ENCODE results near the gene GPR162.
A peak's percentile ranks its signal among the peaks of the same experiment; 100 is the strongest.

DNA sequence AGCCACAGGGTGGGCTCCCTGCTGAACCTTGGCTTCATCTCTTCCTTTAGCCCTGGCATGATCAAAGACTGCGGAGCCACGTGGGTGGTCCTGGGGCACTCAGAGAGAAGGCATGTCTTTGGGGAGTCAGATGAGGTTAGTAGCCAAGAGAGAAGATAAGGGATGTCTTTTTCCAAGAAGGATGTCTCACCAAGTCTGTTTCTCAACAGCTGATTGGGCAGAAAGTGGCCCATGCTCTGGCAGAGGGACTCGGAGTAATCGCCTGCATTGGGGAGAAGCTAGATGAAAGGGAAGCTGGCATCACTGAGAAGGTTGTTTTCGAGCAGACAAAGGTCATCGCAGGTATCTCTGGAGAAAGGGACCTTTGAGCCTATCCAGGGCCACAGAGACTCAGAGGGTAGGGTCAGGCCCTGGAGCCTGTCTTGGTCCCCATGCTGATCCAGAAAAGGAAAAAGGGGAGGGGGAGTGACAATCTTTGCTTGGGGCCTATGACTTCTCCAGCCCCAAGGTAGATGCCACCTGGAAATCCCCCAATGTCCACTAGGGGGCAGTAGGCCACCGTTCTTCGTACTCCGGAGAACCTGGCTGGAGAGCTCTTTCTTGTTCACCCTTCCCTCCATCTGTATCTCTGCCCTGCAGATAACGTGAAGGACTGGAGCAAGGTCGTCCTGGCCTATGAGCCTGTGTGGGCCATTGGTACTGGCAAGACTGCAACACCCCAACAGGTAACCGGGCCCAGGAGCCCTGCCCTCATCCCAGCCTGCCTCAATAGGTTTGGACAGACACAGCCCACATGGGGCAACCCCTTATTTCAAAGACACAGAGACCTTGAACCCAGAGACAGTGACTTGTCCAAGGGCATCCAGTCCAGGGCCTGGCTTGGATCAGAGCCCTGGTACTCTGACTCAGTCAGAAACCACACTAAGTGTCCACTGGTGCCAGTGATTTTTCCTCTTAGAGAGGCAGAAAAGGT, 47.7 kb downstream of the GPR162 start:
- TF ChIP-seq, protein P1, sequence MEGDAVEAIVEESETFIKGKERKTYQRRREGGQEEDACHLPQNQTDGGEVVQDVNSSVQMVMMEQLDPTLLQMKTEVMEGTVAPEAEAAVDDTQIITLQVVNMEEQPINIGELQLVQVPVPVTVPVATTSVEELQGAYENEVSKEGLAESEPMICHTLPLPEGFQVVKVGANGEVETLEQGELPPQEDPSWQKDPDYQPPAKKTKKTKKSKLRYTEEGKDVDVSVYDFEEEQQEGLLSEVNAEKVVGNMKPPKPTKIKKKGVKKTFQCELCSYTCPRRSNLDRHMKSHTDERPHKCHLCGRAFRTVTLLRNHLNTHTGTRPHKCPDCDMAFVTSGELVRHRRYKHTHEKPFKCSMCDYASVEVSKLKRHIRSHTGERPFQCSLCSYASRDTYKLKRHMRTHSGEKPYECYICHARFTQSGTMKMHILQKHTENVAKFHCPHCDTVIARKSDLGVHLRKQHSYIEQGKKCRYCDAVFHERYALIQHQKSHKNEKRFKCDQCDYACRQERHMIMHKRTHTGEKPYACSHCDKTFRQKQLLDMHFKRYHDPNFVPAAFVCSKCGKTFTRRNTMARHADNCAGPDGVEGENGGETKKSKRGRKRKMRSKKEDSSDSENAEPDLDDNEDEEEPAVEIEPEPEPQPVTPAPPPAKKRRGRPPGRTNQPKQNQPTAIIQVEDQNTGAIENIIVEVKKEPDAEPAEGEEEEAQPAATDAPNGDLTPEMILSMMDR (conservative IDR thresholded peaks at IDR 0.05; ENCODE audit: low read depth, low read length): peak; percentile 81
- no peak for TF ChIP-seq EZH2 (IDR thresholded peaks at IDR 0.05; ENCODE audit: borderline replicate concordance, low read depth, low read length, poor library complexity, severe bottlenecking)

Measured in A673 (cell line).